Upper lobe of left lung (tissue), 6 donors: ENCODE measurements around the gene KIF26B. TPM values are rescaled to one million over a fixed set of nuclear protein-coding genes. Genes with fewer than 3 reads are reported as not detected.

Experiments
- ATAC-seq, 2 donors: fragments of 200-7000 bp; cut with Tn5 transposase; one replicate each; pipeline ENCODE4 v1.9.1; 2022; ENCODE audit warnings: mild to moderate bottlenecking in 2 of 2, moderate library complexity in 2 of 2; ENCODE audit not compliant: low FRiP score in 2 of 2
- DNase-seq, 2 donors: peaks; one replicate each; pipeline ENCODE4 v3.0.0-alpha.2; 2019 to 2020
- H3K27ac ChIP-seq, 4 donors: fragments of 200-600 bp; sonication (generic); one replicate each; pipeline ENCODE4 v1.5.1; 2016 to 2019
- H3K27me3 ChIP-seq, 4 donors: fragments of 200-600 bp; sonication (generic); one replicate each; pipeline ENCODE4 v1.5.1; 2017 to 2019
- H3K36me3 ChIP-seq, 4 donors: fragments of 200-600 bp; sonication (generic); one replicate each; pipeline ENCODE4 v1.5.1; 2016 to 2019
- H3K4me1 ChIP-seq, 4 donors: fragments of 200-600 bp; sonication (generic); one replicate each; pipeline ENCODE4 v1.5.1; 2018 to 2019
- H3K4me3 ChIP-seq, 4 donors: fragments of 200-600 bp; sonication (generic); one replicate each; pipeline ENCODE4 v1.5.1; 2017 to 2019; ENCODE audit warnings: mild to moderate bottlenecking in 2 of 4, moderate library complexity in 1 of 4
- H3K9me3 ChIP-seq, 4 donors: fragments of 200-600 bp; sonication (generic); one replicate each; pipeline ENCODE4 v1.5.1; 2018 to 2019
- EP300 ChIP-seq, 4 donors: sonication (generic); formaldehyde crosslinking; IDR thresholded peaks; one replicate each; pipeline ENCODE4 v1.5.1; 2017; ENCODE audit warnings: antibody characterized with exemption in 4 of 4, control low read depth in 2 of 4
- POLR2A ChIP-seq, 4 donors: fragments of 450-650 bp; IDR thresholded peaks; one replicate each; pipeline ENCODE4 v1.5.1; 2016 to 2017; ENCODE audit warnings: antibody characterized with exemption in 4 of 4, mild to moderate bottlenecking in 2 of 4
- POLR2AphosphoS5 ChIP-seq, 2 donors: sonication (generic); formaldehyde crosslinking; IDR thresholded peaks; one replicate each; pipeline ENCODE4 v1.5.1; 2017; ENCODE audit warnings: antibody characterized with exemption in 2 of 2
- WGBS, 2 donors: methylation state at CpG; one replicate each; pipeline ENCODE4 v1.1.5; 2017 to 2018; 5-methylcytosine and 5-hydroxymethylcytosine counted together
- total RNA-seq, 6 donors: library from RNA; depleted of rRNA in 4 of 6; stranded (reverse); fragments of >200 nt in 4 of 6; gene quantifications; one replicate each; pipeline versions ENCODE4 v1.1.0 to v1.2.1, GENCODE V29; 2016 to 2021
- TF ChIP-seq, protein P1 (sequence below), 6 experiments: fragments of 450-650 bp in 4 of 6; fragments of 200-600 bp in 2 of 6; sonication (generic) in 2 of 6; IDR thresholded peaks; one replicate each; pipeline ENCODE4 v1.5.1; 2016 to 2019; ENCODE audit warnings: antibody characterized with exemption in 6 of 6
- donor health status: DM: no; HTN: no; CAD: no; lungs with moderate emphysema.
- donor health status: DM: no; HTN: yes; CAD: no; lungs with severe emphysema.

Gene KIF26B
- total RNA-seq, 6 donors from 2014 or later: 1.2 to 4.3 (median 2.1) TPM

DNA sequence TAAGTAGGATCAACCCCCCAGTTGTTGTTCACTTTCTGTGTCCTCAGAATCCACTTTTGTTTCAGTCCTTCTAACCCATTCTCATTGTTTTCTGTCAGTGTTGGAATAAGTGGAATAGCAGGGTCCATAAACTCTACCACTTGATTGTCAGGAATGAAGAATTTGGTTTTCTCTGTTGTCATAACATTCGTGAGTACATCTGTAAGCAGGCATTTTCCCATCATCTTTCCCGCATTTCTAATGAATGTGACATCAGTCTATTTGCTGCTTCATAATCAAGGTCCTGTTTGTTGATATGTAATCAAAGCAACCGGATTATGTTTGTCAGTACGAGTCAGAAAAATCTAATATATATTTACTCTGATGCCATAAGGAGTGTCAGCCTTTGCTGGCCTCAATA is 147.1 kb downstream of the KIF26B start:
- H3K27me3 ChIP-seq: no peaks in the 10 kb centered on the region
- peaks cover 0 to 7% (median 2%) of the 10 kb centered on the region in 4 donors for H3K4me1 ChIP-seq
- H3K36me3 ChIP-seq: no peaks in the 10 kb centered on the region
- no peak overlapping the region for H3K27ac ChIP-seq
- WGBS, 2 donors: 76 to 80% methylated on average over 4 of the region's 4 CpGs
- ATAC-seq (no peak), DNase-seq (no peak)
- H3K4me3 ChIP-seq: no peak overlapping the region
- no peak for TF ChIP-seq POLR2AphosphoS5 (IDR thresholded peaks at IDR 0.05)
- TF ChIP-seq POLR2A (IDR thresholded peaks at IDR 0.05): no peak
- no peak for TF ChIP-seq EP300 (IDR thresholded peaks at IDR 0.05)
- TF ChIP-seq, protein P1, sequence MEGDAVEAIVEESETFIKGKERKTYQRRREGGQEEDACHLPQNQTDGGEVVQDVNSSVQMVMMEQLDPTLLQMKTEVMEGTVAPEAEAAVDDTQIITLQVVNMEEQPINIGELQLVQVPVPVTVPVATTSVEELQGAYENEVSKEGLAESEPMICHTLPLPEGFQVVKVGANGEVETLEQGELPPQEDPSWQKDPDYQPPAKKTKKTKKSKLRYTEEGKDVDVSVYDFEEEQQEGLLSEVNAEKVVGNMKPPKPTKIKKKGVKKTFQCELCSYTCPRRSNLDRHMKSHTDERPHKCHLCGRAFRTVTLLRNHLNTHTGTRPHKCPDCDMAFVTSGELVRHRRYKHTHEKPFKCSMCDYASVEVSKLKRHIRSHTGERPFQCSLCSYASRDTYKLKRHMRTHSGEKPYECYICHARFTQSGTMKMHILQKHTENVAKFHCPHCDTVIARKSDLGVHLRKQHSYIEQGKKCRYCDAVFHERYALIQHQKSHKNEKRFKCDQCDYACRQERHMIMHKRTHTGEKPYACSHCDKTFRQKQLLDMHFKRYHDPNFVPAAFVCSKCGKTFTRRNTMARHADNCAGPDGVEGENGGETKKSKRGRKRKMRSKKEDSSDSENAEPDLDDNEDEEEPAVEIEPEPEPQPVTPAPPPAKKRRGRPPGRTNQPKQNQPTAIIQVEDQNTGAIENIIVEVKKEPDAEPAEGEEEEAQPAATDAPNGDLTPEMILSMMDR (IDR thresholded peaks at IDR 0.05): no peak
- no peaks in the 10 kb centered on the region for H3K9me3 ChIP-seq

GRCh38 chr1:245304698-245305097 is 149.9 kb downstream of the KIF26B start:
- DNase-seq: no peak
- Histone ChIP-seq H3K4me1 (peaks cover 0 to 7% (median 3%) of the 10 kb centered on the region in 4 donors), H3K9me3 (no peaks in the 10 kb centered on the region), H3K4me3 (no peak overlapping the region), H3K27ac (no peak overlapping the region), H3K27me3 (no peaks in the 10 kb centered on the region), H3K36me3 (no peaks in the 10 kb centered on the region)
- no peak for TF ChIP-seq EP300 (IDR thresholded peaks at IDR 0.05)
- no peak for ATAC-seq
- 88 to 89% methylated on average over 3 of the region's 3 CpGs for WGBS, 2 donors

DNA sequence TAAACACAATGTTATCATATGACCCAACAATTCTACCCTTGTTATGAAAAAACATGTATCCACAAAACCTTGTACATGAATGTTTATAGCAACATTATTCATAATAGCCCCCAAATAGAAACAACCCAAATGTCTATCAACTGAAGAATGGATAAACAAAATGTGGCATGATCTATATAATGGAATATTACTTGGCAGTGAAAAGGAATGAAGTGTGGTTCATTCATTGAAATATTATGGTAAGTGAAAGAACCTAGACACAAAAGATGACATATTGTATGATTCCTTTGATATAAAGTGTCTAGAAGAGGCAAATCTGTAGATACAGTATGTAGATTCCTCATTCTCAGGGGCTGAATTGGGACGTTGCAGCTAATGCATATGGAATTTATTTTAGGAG is 151.2 kb downstream of the KIF26B start:
- Histone ChIP-seq H3K36me3 (no peaks in the 10 kb centered on the region), H3K4me3 (no peak overlapping the region), H3K27me3 (no peaks in the 10 kb centered on the region), H3K4me1 (peaks cover 3 to 11% (median 8%) of the 10 kb centered on the region in 4 donors), H3K27ac (no peak overlapping the region), H3K9me3 (no peaks in the 10 kb centered on the region)
- WGBS, 2 donors: 86 to 93% methylated on average over 1 of the region's 1 CpG
- DNase-seq (no peak), ATAC-seq (no peak)
- no peak for TF ChIP-seq POLR2AphosphoS5 (IDR thresholded peaks at IDR 0.05)
- no peak for TF ChIP-seq EP300 (IDR thresholded peaks at IDR 0.05)
- TF ChIP-seq, protein P1 (IDR thresholded peaks at IDR 0.05): no peak
- no peak for TF ChIP-seq POLR2A (IDR thresholded peaks at IDR 0.05)

DNA sequence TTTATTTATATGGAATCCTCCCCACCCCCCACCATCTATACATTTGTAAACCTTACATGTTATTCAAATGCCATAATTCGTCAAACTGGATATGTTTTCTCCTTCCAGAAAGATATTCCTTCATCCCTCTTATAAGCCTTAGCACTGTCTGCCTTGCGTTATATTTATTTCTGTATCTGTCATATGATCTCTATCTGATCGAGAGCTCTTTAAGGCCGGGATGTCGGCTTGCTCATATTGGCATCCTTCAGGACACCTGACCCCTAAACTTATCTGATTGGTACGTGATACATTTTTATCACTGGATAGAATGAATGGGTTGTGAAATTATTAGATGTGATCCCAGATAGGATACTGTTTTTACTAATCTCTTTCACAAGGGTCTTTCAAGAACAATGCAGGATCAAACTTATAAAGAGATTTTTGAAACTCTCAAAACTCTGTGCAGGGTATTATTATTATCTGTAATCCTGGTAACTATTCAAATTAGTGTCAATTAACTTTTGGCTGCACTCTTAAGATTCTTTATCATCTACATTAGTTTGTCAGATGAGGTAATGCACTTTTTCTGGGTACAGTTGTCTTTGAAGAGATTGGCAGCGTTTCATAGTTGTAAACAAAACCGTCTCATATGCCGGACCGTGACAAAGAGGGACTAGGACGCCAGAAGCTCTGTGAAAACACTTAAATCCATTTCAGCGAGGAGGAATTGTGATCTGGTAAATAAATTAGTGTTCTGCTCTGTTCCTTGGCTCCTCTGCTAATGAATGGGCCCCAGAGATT is 152.0 kb downstream of the KIF26B start:
- TF ChIP-seq POLR2AphosphoS5 (IDR thresholded peaks at IDR 0.05): no peak
- TF ChIP-seq, protein P1 (IDR thresholded peaks at IDR 0.05): no peak
- TF ChIP-seq POLR2A (IDR thresholded peaks at IDR 0.05): no peak
- TF ChIP-seq EP300 (IDR thresholded peaks at IDR 0.05): no peak
- ATAC-seq: no peak
- H3K27me3 ChIP-seq: no peaks in the 10 kb centered on the region
- H3K36me3 ChIP-seq: no peaks in the 10 kb centered on the region
- peaks cover 3 to 10% (median 7%) of the 10 kb centered on the region in 4 donors for H3K4me1 ChIP-seq
- no peak overlapping the region for H3K27ac ChIP-seq
- H3K4me3 ChIP-seq: no peak overlapping the region
- WGBS, 2 donors: 38 to 45% methylated on average over 12 of the region's 12 CpGs
- no peaks in the 10 kb centered on the region for H3K9me3 ChIP-seq
- DNase-seq: no peak

GRCh38 chr1:245310571-245311531 is 156.1 kb downstream of the KIF26B start:
- ATAC-seq: peak; percentile 22 to 80
- Histone ChIP-seq H3K27ac (no peak overlapping the region), H3K4me3 (no peak overlapping the region), H3K4me1 (peaks cover 3 to 8% (median 7%) of the 10 kb centered on the region in 4 donors), H3K9me3 (no peaks in the 10 kb centered on the region), H3K27me3 (no peaks in the 10 kb centered on the region), H3K36me3 (no peaks in the 10 kb centered on the region)
- DNase-seq: peak; percentile 41 to 44
- 36 to 59% methylated on average over 18 to 21 of the region's 22 CpGs for WGBS, 2 donors
- TF ChIP-seq POLR2A (IDR thresholded peaks at IDR 0.05): no peak
- TF ChIP-seq EP300 (IDR thresholded peaks at IDR 0.05): no peak
- TF ChIP-seq POLR2AphosphoS5 (IDR thresholded peaks at IDR 0.05): no peak
- TF ChIP-seq, protein P1 (IDR thresholded peaks at IDR 0.05): no peak
